Smooth muscle cell (in vitro differentiated cells): ENCODE measurements around the gene TTLL4. TPM values are rescaled to one million over a fixed set of nuclear protein-coding genes. Genes with fewer than 3 reads are reported as not detected.

Experiments used
- DNase-seq: peaks from one replicate; lab custom pipeline; 2025; ENCODE audit not compliant: unreplicated experiment; lab: John Stamatoyannopoulos, UW
- H2AFZ ChIP-seq: fragments of 200-600 bp; sonication (generic); 2 replicates; pipeline ENCODE4 v1.6.0; 2016; ENCODE audit warnings: antibody characterized with exemption, low read depth, mild to moderate bottlenecking
- H3F3A ChIP-seq: fragments of 200-600 bp; sonication (generic); 2 replicates; pipeline ENCODE4 v1.6.0; 2017; ENCODE audit warnings: antibody characterized with exemption, low read depth
- H3K27ac ChIP-seq: fragments of 200-600 bp; sonication (generic); 2 replicates; pipeline ENCODE4 v1.5.1; 2016; ENCODE audit warnings: low read depth, mild to moderate bottlenecking
- H3K27me3 ChIP-seq: fragments of 200-600 bp; sonication (generic); 2 replicates; pipeline ENCODE4 v1.6.1; 2016; ENCODE audit warnings: low read depth, mild to moderate bottlenecking
- H3K36me3 ChIP-seq: fragments of 200-600 bp; sonication (generic); 2 replicates; pipeline ENCODE4 v1.5.1; 2016; ENCODE audit warnings: low read depth
- H3K4me1 ChIP-seq: fragments of 200-600 bp; sonication (generic); 2 replicates; pipeline ENCODE4 v1.5.1; 2016; ENCODE audit warnings: low read depth
- H3K4me2 ChIP-seq: fragments of 200-600 bp; sonication (generic); 2 replicates; pipeline ENCODE4 v1.6.0; 2016; ENCODE audit warnings: mild to moderate bottlenecking
- H3K4me3 ChIP-seq: fragments of 200-600 bp; sonication (generic); 2 replicates; pipeline ENCODE4 v1.5.1; 2016; ENCODE audit warnings: mild to moderate bottlenecking
- H3K79me2 ChIP-seq: fragments of 200-600 bp; sonication (generic); 2 replicates; pipeline ENCODE4 v1.6.0; 2016; ENCODE audit warnings: low read depth, mild to moderate bottlenecking
- H3K9ac ChIP-seq: fragments of 200-600 bp; sonication (generic); 2 replicates; pipeline ENCODE4 v1.6.0; 2016; ENCODE audit warnings: low read depth
- H3K9me3 ChIP-seq: fragments of 200-600 bp; sonication (generic); replicated peaks from 2 replicates; pipeline ENCODE4 v1.5.1; 2016; ENCODE audit warnings: low read depth
- H4K20me1 ChIP-seq: fragments of 200-600 bp; sonication (generic); 2 replicates; pipeline ENCODE4 v1.6.0; 2016; ENCODE audit warnings: low read depth
- WGBS: methylation state at CpG from one replicate; pipeline ENCODE4 v1.1.7; 2016; ENCODE audit warnings: low lambda C conversion rate; 5-methylcytosine and 5-hydroxymethylcytosine counted together
- polyA plus RNA-seq: library from polyadenylated mRNA; unstranded; fragments of >200 nt; fragmentation: Nextera tagmentation; extraction: Ambion mirVana; gene quantifications from 2 replicates; pipeline ENCODE4 v1.2.1, GENCODE V29; 2016
- total RNA-seq: library from RNA; depleted of rRNA; stranded (reverse); fragments of >200 nt; gene quantifications from 2 replicates; pipeline ENCODE4 v1.2.3, GENCODE V29; 2014
- TF ChIP-seq, protein P1 (sequence below): fragments of 200-600 bp; sonication (generic); IDR thresholded peaks from 2 replicates; pipeline ENCODE4 v1.5.1; 2017; ENCODE audit warnings: borderline replicate concordance, mild to moderate bottlenecking, antibody characterized with exemption; ENCODE audit not compliant: insufficient read depth, poor library complexity, severe bottlenecking

Gene TTLL4
- total and polyA plus RNA-seq, 2 experiments from 2014 or later, result 21.5 to 22.5 TPM

DNA sequence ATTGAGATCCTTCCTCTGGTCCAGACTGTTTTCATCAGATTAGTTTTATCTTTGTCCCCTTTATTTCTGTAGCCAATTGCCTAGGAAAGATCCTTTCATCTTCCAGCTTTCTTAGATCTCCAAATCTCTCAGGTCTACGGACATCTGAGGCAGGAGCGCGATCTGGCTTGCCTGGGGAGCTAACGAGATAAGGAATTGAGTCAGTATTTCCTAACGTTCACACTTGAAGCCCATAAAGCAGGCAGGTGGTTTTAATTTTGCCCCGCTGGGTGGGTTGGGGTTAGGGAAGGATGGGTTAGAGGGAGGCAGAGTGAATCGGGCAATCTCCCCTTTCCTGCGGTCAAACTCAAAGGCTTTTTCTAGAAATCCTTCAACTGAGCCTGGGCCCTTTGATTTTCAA lies 727 bp upstream of the TTLL4 start:
- Histone ChIP-seq H3K27me3 (no peaks in the 10 kb centered on the region), H3K9ac (no peak overlapping the region), H2AFZ (no peak overlapping the region), H3K4me2 (peak overlapping the region; percentile 61), H3F3A (no peaks in the 10 kb centered on the region), H3K9me3 (no peaks in the 10 kb centered on the region), H4K20me1 (peaks cover 10% of the 10 kb centered on the region), H3K79me2 (peaks cover 33% of the 10 kb centered on the region), H3K4me3 (no peak overlapping the region), H3K36me3 (no peaks in the 10 kb centered on the region), H3K27ac (no peak overlapping the region), H3K4me1 (no peaks in the 10 kb centered on the region)
- DNase-seq, result no peak
- TF ChIP-seq, protein P1, sequence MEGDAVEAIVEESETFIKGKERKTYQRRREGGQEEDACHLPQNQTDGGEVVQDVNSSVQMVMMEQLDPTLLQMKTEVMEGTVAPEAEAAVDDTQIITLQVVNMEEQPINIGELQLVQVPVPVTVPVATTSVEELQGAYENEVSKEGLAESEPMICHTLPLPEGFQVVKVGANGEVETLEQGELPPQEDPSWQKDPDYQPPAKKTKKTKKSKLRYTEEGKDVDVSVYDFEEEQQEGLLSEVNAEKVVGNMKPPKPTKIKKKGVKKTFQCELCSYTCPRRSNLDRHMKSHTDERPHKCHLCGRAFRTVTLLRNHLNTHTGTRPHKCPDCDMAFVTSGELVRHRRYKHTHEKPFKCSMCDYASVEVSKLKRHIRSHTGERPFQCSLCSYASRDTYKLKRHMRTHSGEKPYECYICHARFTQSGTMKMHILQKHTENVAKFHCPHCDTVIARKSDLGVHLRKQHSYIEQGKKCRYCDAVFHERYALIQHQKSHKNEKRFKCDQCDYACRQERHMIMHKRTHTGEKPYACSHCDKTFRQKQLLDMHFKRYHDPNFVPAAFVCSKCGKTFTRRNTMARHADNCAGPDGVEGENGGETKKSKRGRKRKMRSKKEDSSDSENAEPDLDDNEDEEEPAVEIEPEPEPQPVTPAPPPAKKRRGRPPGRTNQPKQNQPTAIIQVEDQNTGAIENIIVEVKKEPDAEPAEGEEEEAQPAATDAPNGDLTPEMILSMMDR, result no peak
- 90% methylated on average over 8 of the region's 8 CpGs for WGBS

DNA sequence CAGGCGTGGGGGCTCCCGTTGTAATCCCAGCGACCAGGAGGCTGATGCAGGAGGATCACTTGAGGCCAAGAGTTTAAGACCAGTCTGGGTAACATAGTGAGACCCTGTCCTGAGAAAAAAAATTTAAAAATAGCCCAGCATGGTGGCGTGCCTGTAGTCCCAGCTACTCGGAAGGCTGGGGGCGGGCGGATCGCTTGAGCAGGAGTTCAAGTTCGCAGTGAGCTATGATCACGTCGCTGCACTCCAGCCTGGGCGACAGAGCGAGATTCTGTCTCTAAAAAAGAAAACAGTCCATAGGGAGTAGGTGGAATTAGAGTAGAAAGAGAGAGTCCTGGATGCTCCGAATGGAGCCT lies 325 bp upstream of the TTLL4 start:
- no peaks in the 10 kb centered on the region for H3K4me1 ChIP-seq
- peaks cover 37% of the 10 kb centered on the region for H3K79me2 ChIP-seq
- no peak overlapping the region for H3K27ac ChIP-seq
- no peak overlapping the region for H3K9ac ChIP-seq
- no peaks in the 10 kb centered on the region for H3F3A ChIP-seq
- TF ChIP-seq, protein P1, result no peak
- H2AFZ ChIP-seq, result peak overlapping the region; percentile 25
- H3K4me3 ChIP-seq, result peak overlapping the region; percentile 53
- no peaks in the 10 kb centered on the region for H3K36me3 ChIP-seq
- no peak for DNase-seq
- no peaks in the 10 kb centered on the region for H3K27me3 ChIP-seq
- peaks cover 10% of the 10 kb centered on the region for H4K20me1 ChIP-seq
- H3K9me3 ChIP-seq, result no peaks in the 10 kb centered on the region
- H3K4me2 ChIP-seq, result peak overlapping the region; percentile 61
- WGBS, result 64% methylated on average over 14 of the region's 14 CpGs

DNA sequence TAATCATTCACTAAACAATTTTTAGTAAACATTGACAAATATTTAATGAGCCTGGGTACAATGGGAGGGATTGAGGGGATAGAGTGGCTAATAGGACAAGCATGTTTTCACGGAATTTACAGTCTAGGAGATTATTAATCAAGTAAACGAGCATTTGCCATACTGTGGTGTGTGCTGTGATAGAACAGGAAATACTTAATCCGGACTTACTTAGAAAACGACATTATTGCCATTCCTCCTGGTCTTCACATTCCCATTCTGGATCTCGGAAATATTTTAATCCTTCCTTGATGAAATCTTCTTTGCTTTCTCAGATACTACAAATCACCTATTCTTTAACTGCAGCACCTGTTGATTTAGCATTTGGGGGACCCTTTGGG lies 905 bp downstream of the TTLL4 start:
- Histone ChIP-seq H3K27ac (peak overlapping the region; percentile 78), H3K36me3 (peaks cover 4% of the 10 kb centered on the region), H4K20me1 (peaks cover 18% of the 10 kb centered on the region), H3K9me3 (no peaks in the 10 kb centered on the region), H3F3A (no peaks in the 10 kb centered on the region), H2AFZ (peak overlapping the region; percentile 22), H3K79me2 (peaks cover 47% of the 10 kb centered on the region), H3K4me2 (peak overlapping the region; percentile 82), H3K4me1 (no peaks in the 10 kb centered on the region), H3K27me3 (no peaks in the 10 kb centered on the region), H3K9ac (peak overlapping the region; percentile 78), H3K4me3 (peak overlapping the region; percentile 53)
- TF ChIP-seq, protein P1, result no peak
- no peak for DNase-seq
- 1% methylated on average over 5 of the region's 5 CpGs for WGBS

- WGBS, result 100% methylated on average over 2 of the region's 2 CpGs
- H3K36me3 ChIP-seq, result peaks cover 4% of the 10 kb centered on the region
- peaks cover 52% of the 10 kb centered on the region for H3K79me2 ChIP-seq
- H3K4me1 ChIP-seq, result no peaks in the 10 kb centered on the region
- H3K4me2 ChIP-seq, result no peak overlapping the region
- TF ChIP-seq, protein P1, result no peak
- no peak overlapping the region for H3K9ac ChIP-seq
- no peaks in the 10 kb centered on the region for H3K27me3 ChIP-seq
- no peak for DNase-seq
- H4K20me1 ChIP-seq, result peaks cover 40% of the 10 kb centered on the region
- no peaks in the 10 kb centered on the region for H3F3A ChIP-seq
- no peak overlapping the region for H3K27ac ChIP-seq
- H2AFZ ChIP-seq, result no peak overlapping the region
- no peak overlapping the region for H3K4me3 ChIP-seq
- no peaks in the 10 kb centered on the region for H3K9me3 ChIP-seq
Observed at GRCh38 chr2:218713922-218714321, 3.3 kb downstream of the TTLL4 start.
